DMS 273 (cell line): ENCODE data around the gene SCMH1.
A peak's percentile ranks its signal among the peaks of the same experiment; 100 is the strongest.

Experiments used
- DNase-seq: peaks from one replicate; lab custom pipeline; 2025; ENCODE audit not compliant: unreplicated experiment; lab: John Stamatoyannopoulos, UW

The SCMH1 gene

DNA sequence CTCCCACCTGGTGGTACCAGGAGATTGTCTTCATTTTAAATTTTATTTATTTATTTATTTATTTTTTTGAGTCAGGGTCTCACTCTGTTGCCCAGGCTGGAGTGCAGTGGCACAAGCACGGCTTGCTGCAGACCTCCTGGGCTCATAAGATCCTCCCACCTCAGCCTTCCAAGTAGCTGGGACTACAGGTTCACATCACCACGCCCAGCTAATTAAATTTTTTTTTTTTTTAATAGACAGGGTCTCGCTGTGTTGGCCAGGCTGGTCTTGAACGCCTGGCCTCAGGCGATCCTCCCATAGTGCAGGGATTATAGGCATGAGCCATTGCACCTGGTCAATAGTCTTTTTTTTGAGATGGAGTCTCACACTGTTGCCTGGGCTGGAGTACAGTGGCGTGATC is 229.1 kb downstream of the SCMH1 start:
- no peak for DNase-seq

DNA sequence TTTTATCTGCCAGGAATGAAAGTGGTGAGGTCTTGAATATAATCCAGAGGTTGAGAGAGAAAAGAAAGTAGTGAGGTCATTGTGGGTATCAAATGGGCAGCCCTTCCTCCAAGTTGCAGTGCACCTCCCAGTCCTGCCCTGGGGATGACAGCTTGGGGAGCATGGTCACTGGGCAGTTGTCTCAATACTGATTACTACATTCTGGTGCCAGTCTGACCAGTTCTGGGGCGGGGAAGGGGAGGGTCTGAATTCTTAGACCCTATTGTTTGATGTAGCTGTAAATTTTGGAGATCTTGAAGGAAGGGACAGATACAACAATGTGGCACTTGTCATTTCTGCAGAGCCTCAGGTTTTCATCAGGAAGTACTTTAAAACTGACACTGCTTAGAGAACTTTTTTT is 231.8 kb downstream of the SCMH1 start:
- no peak for DNase-seq

DNA sequence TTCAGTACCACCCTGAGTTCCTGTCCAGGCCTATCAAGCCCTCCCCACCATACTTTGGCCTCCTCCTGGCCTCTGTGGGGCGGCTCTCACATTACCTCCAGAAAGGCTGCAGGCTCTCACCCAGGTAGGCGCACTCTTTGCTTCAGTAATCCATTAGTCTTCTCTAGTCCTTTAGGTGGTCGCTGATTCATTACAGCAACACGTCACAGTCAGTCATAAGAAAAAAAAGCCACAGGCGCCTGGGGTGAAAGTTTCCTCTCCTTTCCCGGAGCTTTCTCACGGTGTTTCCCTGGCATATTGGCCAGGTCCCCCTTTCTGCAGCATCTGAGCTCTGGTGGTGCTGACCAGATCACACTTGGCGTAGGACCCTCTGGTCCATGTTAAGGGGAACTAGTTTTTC is 232.6 kb downstream of the SCMH1 start:
- no peak for DNase-seq

DNA sequence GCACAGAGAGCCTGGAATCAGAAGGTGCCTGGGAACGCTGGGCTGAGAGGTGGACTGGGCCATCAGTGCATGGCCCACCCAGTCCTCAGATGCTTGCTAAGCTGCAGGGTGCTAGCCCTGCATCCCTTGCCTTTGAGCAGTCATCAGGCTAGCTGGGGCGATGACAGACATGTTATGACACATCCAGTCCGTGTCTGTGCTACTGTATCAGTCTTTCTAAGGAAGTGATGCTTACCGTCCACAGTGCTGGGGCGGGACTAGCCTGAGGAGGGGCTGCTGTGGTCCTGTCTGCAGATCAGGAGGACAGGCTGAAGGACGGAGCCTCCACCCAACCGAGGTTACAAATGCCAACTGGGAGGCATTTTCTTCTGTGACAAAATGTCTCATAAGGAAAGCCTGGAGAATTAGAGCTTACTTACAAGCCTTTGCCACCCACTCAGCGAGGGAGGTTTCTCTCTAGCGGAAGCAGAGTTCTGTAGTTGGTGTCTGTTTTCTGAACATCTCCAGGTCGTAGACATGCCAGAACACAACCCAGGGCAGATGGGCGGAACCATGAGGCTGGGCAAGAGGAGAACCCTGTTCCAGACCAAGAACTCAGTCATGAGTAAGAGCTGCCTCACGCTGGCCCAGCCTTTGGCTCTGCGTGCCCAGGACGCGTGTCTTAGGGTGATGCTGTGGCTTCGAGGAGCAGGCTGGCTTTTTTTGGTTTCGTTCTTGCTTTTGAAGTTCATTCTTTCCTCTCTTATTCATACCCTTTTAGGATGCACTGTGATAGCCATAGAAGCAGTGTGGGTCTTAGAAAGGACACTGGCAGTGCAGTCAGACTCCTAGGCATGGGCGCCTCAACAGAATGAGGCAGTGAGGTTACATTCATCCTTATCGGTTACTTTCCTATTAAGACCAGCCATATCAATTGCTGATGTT is 234.9 kb downstream of the SCMH1 start:
- no peak for DNase-seq

DNA sequence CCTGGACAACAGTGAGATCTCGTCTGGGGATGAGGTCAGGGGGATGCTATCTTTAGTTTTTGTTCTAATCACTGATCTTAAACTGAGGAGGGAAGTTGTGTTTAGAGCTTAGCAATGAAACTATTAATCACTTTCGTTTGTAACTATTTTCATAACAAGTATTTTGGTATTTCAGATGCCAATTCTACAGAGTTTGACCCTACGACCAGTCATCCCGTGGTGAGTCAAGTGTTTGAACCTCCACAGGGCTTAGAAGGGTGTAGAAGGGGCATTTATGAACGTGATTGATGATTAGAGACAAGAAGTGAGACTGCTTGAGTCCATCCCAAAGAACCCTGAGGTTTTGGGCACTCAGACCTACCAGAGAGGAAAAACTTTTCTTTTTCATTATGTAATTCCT is 236.2 kb downstream of the SCMH1 start:
- DNase-seq = no peak

DNA sequence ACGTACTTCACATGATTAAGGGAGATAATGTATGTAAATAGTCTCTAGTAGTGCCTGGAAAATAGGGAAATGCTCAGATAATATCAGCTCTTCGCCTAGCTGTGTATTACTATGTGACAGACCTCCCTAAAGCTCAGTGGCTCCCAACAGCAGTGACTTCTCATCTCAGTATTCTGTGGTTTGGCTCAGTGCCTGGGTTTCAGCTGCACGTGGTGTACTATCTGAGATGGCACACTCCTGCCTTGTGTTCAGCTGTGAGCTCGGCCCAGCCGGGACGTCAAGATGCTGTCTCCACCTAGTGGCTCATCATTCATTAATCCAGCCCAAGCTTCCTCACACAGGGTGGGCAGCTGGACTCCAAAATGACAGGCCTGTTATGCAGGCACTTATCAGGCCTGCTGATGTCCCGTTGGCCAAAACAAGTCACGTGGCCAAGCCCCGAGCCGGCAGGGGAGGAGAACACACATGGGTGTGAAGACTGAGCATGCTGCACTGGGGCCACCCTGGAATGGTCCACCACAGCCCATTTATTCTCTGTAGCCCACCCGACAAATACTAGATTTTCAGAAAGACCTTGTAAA is 238.4 kb downstream of the SCMH1 start:
- DNase-seq = peak; percentile 100

DNA sequence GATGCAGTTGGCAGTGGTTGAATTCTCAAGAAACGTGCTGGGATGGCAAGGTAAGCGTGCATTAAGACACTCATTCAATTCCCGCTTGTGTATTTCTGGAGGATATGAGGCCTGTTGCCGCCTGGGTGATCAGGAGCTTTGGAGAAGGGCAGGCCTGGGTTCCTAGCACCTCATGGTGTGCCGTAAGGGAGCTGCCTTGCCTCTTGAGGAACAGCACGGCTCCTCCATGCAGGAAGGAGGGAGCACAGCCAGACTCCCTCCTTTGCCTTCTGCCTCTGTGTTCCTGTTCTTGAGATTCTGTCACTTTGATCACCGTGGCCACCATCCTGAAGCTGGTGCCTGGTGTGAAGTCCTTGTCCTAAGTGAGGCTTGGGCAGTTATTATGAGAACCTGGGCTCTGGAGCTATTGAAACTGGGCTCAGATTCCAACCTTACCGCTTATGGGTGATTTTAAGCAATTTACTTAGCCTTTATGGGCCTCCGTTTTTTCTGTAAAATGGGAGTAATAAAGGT is 238.9 kb downstream of the SCMH1 start:
- DNase-seq = peak; percentile 98

DNA sequence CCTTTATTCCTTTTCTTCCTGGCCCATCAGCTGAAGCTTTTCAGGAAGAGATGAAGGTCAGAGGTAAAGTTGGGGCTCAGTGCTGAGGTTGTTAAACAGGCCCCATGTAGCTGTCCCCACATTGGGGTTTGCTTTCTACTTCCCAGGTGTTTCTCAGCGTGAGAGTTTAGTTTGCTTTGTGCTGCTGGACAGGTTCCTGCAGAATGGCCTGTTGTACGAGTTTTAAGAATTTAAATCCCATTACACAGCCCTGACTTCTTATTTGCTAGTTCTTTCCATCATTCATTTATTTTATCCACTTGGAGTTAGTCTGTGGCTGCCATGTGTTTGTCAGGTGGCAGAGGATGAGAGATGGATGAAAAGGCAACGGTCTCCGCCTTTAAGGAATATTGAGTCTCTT is 243.4 kb downstream of the SCMH1 start:
- no peak for DNase-seq

DNA sequence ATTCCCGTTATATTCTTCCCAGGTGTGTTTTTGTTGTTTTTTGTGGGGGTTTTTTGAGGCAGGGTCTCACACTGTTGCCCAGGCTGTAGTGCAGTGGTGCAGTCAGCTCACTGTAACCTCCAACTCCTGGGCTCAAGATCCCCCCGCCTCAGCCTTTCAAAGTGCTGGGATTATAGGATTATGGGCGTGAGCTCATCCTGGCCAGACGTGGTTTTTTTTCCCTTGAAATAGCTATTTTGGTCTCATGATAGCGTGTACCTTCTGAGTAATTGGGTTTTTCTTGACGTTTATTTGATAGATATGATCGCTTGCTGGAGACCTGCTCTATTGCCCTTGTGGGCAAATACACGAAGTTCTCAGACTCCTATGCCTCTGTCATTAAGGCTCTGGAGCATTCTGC is 245.0 kb downstream of the SCMH1 start:
- no peak for DNase-seq

DNA sequence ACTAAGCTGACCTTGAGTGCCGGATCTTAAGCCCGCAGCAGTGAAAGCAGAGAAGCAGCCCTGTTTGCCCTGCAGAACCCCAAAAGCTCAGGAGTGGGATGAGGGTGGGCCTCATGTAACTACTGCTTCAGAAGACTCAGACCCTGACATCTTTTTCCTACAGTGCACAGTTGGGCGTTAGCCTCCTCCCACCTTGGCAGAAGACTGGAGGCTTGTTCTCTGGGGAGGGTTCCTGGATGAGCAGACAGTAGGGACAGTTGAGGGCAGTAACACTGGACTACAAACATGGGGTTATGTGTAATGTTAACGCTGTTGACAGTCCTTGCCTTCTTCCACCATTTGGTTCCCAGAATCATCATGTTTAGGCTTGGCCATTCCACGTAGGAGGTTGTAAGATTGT is 253.0 kb downstream of the SCMH1 start:
- DNase-seq = no peak

DNA sequence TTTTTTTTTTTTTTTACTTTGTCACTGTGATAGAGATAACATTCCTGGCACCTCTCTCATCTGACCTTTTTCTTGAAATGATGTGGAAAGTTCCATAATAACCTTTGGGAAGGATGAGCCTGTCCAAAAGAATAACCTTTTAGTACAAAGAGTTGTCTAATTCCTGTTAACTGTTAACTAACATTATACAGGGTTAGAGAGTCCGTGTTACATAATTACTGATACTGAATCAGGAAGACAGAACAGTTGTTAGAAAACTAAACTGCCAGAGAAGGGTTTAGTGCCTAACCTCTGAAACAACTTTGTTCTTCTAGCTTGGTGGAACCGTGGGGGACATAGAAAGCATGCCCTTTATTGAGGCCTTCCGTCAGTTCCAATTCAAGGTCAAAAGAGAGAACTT is 253.8 kb downstream of the SCMH1 start:
- no peak for DNase-seq

DNA sequence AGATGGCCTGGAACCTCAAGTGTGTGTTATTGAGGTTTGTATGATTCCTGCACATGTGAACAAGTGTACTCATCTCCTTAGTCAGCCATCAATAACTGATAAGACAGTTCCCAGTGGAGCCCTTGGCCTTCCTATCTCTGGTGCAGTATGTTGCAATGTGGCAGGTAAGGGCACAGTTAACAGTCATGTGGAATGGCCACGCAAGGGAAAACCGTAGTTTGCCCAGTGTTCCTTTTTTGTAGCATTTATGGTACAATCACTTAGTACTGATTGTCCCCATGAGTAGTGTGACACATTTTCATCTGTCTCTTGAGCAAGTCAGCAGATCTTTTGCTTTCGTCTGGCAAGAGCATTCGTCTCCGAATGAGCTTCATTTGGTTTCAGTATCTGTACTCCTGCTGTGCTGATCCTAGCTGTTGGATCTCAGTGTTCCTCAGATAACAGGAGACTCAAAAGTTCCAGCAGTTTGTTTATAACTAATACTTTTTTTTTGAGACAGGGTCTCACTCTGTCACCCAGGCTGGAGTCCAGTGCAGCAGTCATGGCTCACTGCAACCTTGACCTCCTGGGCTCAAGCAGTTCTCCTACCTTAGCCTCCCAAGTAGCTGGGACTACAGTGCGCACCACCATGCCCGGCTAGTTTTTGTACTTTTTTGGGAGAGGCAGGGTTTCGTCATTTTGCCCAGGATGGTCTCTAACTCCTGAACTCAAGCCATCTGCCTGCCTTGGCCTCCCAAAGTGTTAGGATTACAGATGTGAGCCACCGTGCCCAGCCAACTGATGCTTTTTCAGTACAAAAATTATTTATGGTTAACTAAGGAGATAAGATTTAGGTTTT is 254.4 kb downstream of the SCMH1 start:
- DNase-seq = no peak

DNA sequence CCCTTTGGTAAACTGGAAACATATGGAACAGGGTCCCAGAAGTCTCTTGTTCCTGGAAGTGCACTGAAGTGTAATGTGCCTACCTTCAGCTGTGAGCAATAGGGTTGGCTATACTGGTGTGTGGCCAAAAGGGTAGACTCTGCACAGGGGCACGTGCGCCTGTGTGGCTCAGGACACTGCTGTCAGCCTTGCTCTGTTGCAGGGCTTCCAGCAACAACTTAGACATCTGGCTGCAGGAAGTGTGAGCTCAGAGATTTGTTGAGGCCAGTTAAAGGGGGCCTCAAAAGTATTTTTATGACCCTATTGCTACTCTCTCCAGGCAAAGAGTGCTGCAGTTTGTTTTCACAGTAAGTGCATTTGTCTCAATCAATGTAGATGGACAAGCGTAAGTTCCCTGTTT is 255.2 kb downstream of the SCMH1 start:
- no peak for DNase-seq

DNA sequence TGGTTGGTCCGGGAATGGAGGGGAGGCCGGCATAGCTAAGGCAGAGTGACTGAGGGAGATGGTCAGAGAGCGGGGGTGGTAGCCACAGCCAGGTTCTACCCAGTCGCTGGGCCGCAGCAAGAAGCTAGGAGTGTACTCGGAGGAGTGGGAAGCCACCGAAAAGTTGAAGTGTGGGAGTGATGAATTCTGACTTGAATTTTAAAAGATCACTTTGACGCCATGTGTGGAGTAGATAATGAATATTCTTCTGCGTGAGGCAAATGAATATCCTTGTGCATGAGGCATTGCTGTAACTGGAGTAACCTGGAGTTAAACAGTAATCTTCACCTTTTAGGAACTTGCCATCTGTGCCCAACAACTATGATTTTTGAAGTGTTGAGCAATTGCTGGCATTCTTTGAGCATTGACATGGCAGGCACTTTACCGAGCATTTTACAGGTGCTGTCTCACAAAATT is 255.8 kb downstream of the SCMH1 start:
- no peak for DNase-seq

DNA sequence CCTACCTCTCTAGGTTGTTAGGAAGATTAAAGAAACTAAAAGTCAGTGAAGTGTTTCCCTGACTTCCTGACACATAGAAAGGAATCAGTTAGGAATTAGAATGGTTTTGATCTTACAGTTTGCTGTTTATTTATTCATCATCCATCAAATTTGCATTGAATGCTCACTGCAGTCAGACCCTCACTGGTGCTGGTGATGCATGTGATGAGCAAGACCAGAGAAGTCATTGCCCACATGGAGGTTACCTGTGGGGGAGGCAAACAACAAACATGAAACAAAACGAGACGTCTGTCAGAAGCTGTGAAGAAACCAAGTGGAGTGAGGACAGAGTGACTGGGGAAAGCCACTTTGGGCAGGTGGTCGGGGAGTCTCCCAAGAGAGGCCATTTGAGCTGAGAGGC is 256.2 kb downstream of the SCMH1 start:
- no peak for DNase-seq

DNA sequence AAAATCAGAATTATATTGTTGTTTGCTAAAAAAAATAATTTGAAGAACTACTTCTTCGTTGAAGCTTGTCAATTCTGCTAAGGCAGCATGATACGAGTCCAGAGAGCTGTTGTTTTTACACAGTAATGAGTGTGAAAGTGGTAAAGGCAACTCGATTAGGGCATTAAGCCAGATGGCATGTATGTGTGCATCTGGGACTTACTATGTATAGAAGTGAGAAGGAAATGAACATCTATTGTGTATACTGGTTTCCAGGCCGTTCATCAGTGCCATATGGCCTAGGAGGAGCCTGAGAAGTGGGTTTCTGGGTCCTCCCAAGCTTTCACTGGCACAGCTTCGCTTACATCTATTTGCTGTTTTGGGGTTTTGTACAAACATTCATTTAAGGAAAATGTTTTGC is 256.9 kb downstream of the SCMH1 start:
- peak; percentile 100 for DNase-seq

DNA sequence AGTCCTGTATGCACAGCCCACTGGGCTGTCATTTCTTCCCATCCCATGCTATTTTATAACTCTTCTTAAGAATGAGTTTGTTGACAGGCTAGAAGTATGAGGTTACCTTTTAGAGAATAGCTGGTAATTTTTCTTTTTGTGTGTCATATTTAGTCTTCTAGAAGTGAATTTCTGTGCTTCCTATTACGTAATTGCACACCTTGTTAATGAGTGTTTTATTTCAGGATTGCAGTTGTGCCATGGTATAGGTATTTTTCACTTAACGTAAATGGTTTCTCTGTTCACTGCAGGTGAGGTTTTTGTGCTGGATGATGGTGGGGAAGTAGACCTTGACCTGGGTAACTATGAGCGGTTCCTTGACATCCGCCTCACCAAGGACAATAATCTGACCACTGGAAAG is 257.6 kb downstream of the SCMH1 start:
- DNase-seq = no peak

DNA sequence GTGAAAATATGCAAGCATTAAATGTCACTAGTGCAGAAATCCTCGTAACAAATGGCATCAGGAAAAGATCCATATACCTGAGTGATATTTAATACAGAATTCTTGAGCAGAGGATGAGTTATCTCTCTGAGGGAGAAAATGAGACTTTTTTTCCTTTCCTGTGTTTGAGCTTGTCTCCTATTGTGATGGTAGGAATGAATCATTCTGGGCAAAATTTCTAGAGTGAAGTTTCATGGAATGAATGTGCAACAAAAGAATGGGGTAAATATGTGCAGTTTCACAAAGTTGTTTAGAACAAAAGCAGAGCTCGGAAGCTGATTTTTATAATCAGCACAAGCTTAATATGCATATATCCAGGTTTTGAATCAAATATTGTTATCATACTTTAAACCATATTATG is 258.0 kb downstream of the SCMH1 start:
- DNase-seq = no peak

DNA sequence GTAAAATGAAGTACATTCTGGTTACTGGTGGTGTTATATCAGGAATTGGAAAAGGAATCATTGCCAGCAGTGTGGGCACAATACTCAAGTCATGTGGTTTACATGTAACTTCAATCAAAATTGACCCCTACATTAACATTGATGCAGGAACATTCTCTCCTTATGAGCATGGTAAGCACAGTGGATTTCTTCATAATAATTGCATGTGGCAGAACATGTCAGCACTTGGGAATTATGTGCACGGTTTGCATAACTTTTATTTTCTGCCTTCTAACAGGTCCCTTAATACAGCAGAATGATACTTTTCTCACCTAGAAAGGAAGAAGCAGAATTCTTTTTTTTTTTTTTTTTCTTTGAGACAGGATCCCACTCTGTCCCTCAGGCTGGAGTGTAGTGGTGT is 258.8 kb downstream of the SCMH1 start:
- DNase-seq = no peak

DNA sequence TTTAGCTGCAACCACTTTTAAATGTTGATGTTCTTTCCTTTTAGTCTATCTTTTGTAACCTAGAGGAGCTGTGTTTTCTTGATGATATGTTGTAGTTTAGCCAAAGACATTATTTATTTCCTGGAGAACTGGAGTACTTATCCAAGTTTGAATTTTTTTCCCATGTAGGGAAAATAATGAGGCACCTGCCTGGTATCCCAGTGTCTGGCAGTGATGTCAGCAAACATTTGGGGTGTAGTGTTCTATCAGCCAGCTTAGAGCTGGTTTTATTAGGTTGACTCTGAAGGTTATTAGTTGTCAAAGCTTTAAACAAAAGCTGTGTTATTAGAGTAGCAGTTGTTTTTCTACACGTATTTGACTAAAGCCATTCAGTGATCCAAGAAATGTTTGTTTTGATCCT is 259.4 kb downstream of the SCMH1 start:
- no peak for DNase-seq

DNA sequence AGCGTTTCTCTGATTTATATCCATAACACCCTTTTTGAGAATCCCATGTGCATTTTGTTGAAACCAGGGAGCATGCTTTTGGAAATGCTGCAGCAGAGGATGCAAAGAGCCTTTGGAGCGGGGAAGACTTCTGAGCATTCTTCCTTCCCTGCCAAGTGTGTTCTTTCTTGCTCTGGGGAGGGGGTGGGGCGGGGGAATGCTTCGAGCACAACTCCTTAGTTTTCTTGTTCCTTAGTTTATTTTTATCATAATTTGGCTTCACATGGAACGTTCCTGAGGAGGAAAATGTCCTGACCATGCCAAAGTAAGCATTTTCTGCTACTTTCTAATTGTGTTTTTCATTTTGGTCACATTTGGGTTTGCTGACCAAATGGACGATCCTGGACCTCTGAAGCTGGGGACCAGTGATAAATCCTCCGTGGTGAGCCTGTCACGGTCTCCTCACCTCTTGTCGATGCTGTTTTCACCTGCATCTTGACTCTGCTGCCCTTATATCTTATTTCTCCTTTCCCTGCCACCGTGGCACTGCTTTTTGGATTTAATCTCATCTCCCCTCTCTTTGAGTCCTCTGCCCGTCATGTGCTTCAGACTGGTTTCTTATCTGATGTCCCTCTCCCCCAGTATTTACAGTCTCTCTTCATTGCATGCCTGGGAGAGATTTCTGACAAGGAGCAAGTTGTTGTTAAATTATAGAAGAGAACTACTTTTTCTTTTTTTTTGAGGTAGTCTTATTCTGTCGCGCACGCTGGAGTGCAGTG is 260.2 kb downstream of the SCMH1 start:
- no peak for DNase-seq
